ENCODE results near the gene FUT6.

DNA sequence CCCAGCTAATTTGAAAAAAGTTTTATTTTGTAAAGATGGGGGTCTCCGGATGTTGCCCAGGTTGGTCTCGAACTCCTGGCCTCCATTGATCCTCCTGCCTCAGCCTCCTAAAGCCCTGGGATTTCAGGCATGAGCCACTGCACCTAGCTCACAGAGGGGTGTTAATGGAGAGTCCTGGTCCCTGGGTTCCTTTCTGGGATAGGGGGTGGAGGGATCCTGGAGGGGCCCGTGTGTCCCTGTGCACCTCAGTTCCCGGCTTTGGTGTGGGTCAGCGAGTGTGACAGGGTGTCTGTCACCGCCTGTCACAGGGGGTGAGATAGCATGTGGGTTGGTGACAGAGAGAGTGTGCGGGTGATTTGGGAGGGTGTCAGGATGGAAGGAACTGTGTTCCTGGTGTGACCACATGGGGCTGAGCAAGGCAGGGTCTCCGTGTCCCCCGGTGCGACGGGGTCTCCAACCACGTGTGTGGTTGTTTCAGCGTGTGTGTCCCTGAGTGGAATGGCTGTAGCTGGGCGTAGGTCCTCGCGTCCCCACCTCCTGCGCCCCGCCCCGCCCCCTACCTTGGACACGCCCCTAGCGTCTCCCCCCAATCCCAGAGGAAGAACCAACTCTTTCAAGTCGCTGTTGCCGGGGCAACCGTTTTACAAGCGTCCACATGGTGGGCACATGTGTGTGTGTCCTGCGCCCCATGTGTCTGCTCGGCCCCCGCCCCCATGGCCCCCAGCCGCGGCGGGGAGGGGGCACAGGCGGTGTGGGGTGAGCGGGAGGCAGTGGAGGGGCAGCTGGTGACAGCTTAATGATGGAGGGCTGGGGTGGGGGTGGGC is 37.5 kb downstream of the FUT6 start:
- TF ChIP-seq, protein P1, sequence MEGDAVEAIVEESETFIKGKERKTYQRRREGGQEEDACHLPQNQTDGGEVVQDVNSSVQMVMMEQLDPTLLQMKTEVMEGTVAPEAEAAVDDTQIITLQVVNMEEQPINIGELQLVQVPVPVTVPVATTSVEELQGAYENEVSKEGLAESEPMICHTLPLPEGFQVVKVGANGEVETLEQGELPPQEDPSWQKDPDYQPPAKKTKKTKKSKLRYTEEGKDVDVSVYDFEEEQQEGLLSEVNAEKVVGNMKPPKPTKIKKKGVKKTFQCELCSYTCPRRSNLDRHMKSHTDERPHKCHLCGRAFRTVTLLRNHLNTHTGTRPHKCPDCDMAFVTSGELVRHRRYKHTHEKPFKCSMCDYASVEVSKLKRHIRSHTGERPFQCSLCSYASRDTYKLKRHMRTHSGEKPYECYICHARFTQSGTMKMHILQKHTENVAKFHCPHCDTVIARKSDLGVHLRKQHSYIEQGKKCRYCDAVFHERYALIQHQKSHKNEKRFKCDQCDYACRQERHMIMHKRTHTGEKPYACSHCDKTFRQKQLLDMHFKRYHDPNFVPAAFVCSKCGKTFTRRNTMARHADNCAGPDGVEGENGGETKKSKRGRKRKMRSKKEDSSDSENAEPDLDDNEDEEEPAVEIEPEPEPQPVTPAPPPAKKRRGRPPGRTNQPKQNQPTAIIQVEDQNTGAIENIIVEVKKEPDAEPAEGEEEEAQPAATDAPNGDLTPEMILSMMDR (IDR thresholded peaks at IDR 0.05; ENCODE audit: low read depth, low read length) = no peak
- TF ChIP-seq POLR2A (IDR thresholded peaks at IDR 0.05; ENCODE audit: extremely low read depth, insufficient read length) = no peak
